ENCODE results near the gene DPF3. TPM values are rescaled to one million over a fixed set of nuclear protein-coding genes. Genes with fewer than 3 reads are reported as not detected.

Gene DPF3
- total RNA-seq, 4 donors from 2014 or later, result 0.22 to 5.4 (median 2.7) TPM

- Histone ChIP-seq H3K9me3 (no peaks in the 10 kb centered on the region), H3K4me3 (no peak overlapping the region), H3K27me3 (no peaks in the 10 kb centered on the region), H3K27ac (no peak overlapping the region), H3K36me3 (no peaks in the 10 kb centered on the region), H3K4me1 (no peaks in the 10 kb centered on the region)
- TF ChIP-seq POLR2A (IDR thresholded peaks at IDR 0.05) (no peak), EP300 (IDR thresholded peaks at IDR 0.05) (no peak), CTCF (IDR thresholded peaks at IDR 0.05) (no peak)
- DNase-seq (ENCODE audit: low spot score in 2 of 2), result no peak
- 70 to 80% methylated on average over 7 of the region's 7 CpGs for WGBS, 2 donors
Measured at GRCh38 chr14:72882463-72882862, 11.4 kb downstream of the DPF3 start.

- TF ChIP-seq POLR2A (IDR thresholded peaks at IDR 0.05), result no peak
- no peak for TF ChIP-seq EP300 (IDR thresholded peaks at IDR 0.05)
- TF ChIP-seq CTCF (IDR thresholded peaks at IDR 0.05), result no peak
- H3K4me1 ChIP-seq, result no peaks in the 10 kb centered on the region
- no peak for DNase-seq (ENCODE audit: low spot score in 2 of 2)
- H3K27ac ChIP-seq, result no peak overlapping the region
- 93 to 98% methylated on average over 1 of the region's 1 CpG for WGBS, 2 donors
- no peaks in the 10 kb centered on the region for H3K27me3 ChIP-seq
- H3K9me3 ChIP-seq, result no peaks in the 10 kb centered on the region
- no peaks in the 10 kb centered on the region for H3K36me3 ChIP-seq
- no peak overlapping the region for H3K4me3 ChIP-seq
Measured at GRCh38 chr14:72882047-72882446, 11.9 kb downstream of the DPF3 start.

GRCh38 chr14:72881543-72881942 lies 12.4 kb downstream of the DPF3 start:
- H3K27ac ChIP-seq, result no peak overlapping the region

GRCh38 chr14:72880820-72881219 lies 13.1 kb downstream of the DPF3 start:
- no peak overlapping the region for H3K4me3 ChIP-seq
- no peaks in the 10 kb centered on the region for H3K9me3 ChIP-seq
- TF ChIP-seq CTCF (IDR thresholded peaks at IDR 0.05) (no peak), EP300 (IDR thresholded peaks at IDR 0.05) (no peak), POLR2A (IDR thresholded peaks at IDR 0.05) (no peak)
- H3K4me1 ChIP-seq, result no peaks in the 10 kb centered on the region
- WGBS, 2 donors, result 77 to 95% methylated on average over 2 of the region's 2 CpGs
- DNase-seq (ENCODE audit: low spot score in 2 of 2), result no peak
- no peaks in the 10 kb centered on the region for H3K27me3 ChIP-seq
- no peak overlapping the region for H3K27ac ChIP-seq
- no peaks in the 10 kb centered on the region for H3K36me3 ChIP-seq

More at GRCh38 chr14:72881543-72881942, 12.4 kb downstream of the DPF3 start:
- DNase-seq (ENCODE audit: low spot score in 2 of 2), result no peak
- H3K4me1 ChIP-seq, result no peaks in the 10 kb centered on the region
- H3K4me3 ChIP-seq, result no peak overlapping the region
- no peaks in the 10 kb centered on the region for H3K36me3 ChIP-seq
- no peaks in the 10 kb centered on the region for H3K27me3 ChIP-seq
- 59 to 68% methylated on average over 2 of the region's 2 CpGs for WGBS, 2 donors
- H3K9me3 ChIP-seq, result no peaks in the 10 kb centered on the region
- TF ChIP-seq EP300 (IDR thresholded peaks at IDR 0.05), result no peak
- no peak for TF ChIP-seq POLR2A (IDR thresholded peaks at IDR 0.05)
- no peak for TF ChIP-seq CTCF (IDR thresholded peaks at IDR 0.05)

GRCh38 chr14:72880164-72880563 lies 13.7 kb downstream of the DPF3 start:
- Histone ChIP-seq H3K4me1 (no peaks in the 10 kb centered on the region), H3K36me3 (no peaks in the 10 kb centered on the region), H3K4me3 (no peak overlapping the region), H3K27me3 (no peaks in the 10 kb centered on the region), H3K27ac (no peak overlapping the region), H3K9me3 (no peaks in the 10 kb centered on the region)
- no peak for DNase-seq (ENCODE audit: low spot score in 2 of 2)
- WGBS, 2 donors, result 98 to 100% methylated on average over 2 of the region's 2 CpGs
- TF ChIP-seq POLR2A (IDR thresholded peaks at IDR 0.05), result no peak
- no peak for TF ChIP-seq CTCF (IDR thresholded peaks at IDR 0.05)
- no peak for TF ChIP-seq EP300 (IDR thresholded peaks at IDR 0.05)
